HuH-7 (cell line): ENCODE measurements around the gene BACH2.
A peak's percentile ranks its signal among the peaks of the same experiment; 100 is the strongest.
"Not testable (repeated sequence)": the region's sequence is repeated elsewhere in the genome, so short reads cannot be mapped to it uniquely, and the experiment has no call there.

ENCODE experiments used
- DNase-seq: peaks from one replicate; pipeline ENCODE4 v3.0.0; 2011; ENCODE audit warnings: low spot score

The BACH2 gene

GRCh38 chr6:90183587-90184333, 112.9 kb downstream of the BACH2 start:
- DNase-seq = peak; percentile 30

DNA sequence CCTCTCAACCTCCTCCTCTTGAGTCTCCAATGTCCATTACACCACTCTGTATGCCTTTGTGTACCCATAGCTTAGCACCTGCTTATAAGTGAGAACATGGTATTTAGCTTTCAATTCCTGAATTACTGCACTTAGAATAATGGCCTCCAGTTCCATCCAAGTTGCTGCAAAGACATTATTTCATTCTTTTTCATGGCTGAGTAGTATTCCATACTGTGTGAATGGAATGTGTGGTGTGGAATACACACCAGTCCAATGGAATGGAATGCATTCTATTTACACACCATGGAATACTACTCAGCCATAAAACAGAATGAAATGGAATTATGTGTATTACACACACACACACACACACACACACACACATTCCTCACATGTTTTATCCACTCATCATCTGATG, 116.1 kb downstream of the BACH2 start:
- no peak for DNase-seq

GRCh38 chr6:90179190-90180169, 117.2 kb downstream of the BACH2 start:
- no peak for DNase-seq

GRCh38 chr6:90178384-90178855, 118.2 kb downstream of the BACH2 start:
- DNase-seq = no peak

- DNase-seq = no peak
Observed at GRCh38 chr6:90177544-90178383, 118.9 kb downstream of the BACH2 start.

DNA sequence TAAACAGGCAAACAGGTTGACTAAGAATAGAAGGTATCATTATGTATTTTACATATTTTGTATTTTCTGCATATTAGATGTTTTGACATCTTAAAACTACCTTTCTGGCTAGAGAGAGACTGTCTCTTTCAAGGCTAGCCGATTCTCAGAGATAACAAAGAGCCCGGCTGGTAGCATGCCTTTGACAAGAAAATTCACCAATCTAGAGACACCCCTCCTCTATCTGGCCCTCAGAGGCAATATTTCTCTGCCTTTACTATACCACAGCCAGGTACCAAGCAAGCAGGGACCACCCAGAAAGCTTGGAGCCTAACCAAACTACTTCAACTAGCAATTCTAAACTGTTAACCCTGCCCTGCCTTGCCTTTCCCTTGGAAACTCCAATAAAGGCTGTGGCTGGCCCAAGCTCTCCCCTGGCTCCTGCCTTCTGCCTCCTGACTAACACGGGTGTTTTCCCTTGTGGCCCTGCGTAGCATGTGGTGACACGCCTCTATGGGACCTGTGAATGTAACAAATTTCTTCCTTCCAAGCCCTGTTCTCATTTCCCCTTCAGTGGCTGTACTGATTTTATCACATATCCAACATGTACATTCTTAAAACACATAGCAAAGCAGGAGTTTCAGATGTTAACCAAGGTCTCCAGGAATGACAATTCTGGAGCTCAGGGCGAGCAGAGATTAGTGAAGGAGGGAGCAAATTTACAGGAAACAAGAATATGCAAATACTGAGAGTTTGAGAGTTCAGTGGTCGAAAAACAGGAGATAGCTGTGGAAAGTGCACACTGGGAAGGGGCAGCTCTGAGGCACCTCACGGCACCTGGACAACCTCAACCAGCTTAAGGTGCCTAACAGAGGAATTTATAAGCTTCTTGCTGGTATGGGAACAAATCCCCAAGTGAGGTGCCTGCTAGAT, 120.8 kb downstream of the BACH2 start:
- no peak for DNase-seq

- DNase-seq = no peak
Observed at GRCh38 chr6:90173262-90173925, 123.2 kb downstream of the BACH2 start.

- DNase-seq = no peak
Observed at GRCh38 chr6:90170601-90171000, 126.0 kb downstream of the BACH2 start.

- DNase-seq = no peak
Observed at GRCh38 chr6:90169374-90169773, 127.3 kb downstream of the BACH2 start.

GRCh38 chr6:90168693-90169131, 127.9 kb downstream of the BACH2 start:
- no peak for DNase-seq

GRCh38 chr6:90167514-90168379, 128.9 kb downstream of the BACH2 start:
- no peak for DNase-seq

DNA sequence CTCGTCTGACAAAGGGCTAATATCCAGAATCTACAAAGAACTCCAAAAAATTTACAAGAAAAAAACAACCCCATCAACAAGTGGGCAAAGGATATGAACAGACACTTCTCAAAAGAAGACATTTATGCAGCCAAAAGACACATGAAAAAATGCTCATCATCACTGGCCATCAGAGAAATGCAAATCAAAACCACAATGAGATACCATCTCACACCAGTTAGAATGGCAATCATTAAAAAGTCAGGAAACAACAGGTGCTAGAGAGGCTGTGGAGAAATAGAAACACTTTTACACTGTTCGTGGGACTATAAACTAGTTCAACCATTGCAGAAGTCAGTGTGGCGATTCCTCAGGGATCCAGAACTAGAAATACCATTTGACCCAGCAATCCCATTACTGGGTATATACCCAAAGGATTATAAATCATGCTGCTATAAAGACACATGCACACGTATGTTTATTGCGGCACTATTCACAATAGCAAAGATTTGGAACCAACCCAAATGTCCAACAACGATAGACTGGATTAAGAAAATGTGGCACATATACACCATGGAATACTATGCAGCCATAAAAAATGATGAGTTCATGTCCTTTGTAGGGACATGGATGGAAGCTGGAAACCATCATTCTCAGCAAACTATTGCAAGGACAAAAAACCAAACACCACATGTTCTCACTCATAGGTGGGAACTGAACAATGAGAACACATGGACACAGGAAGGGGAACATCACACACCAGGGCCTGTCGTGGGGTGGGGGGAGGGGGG, 130.3 kb downstream of the BACH2 start:
- DNase-seq = not testable (repeated sequence)

DNA sequence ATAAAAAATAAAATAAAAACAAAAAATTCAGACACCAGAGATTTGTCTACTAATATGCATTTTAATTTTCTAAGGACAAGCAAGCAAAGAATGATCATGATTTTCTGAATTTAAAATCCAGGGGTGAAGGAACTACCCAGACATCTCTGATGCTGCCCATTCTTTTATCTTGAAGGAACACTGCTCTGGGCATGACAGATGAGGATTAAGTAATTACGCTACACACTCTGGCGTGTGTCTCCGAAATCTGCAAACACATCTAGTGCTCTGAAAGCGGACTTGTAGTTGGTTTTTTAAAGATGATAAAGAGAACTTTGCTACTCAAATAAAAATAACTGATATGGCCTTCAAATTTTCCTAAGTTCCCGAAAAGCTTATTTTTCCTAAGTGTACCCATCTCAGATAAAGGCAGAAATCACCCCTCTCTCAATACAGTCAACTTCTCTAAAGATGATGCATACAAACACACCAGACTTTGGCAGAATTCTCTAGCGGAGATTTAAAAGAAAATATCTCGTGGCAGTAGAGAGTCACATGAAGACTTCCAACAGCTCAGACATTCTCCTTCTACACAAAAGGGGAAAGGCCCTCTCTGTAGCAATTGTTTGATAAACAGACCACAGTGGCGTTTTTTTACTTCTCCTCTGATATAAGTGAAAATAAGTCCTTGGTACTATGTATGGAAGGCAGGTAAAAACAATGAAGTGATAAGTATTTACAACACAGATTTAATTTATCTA, 133.8 kb downstream of the BACH2 start:
- DNase-seq = no peak

DNA sequence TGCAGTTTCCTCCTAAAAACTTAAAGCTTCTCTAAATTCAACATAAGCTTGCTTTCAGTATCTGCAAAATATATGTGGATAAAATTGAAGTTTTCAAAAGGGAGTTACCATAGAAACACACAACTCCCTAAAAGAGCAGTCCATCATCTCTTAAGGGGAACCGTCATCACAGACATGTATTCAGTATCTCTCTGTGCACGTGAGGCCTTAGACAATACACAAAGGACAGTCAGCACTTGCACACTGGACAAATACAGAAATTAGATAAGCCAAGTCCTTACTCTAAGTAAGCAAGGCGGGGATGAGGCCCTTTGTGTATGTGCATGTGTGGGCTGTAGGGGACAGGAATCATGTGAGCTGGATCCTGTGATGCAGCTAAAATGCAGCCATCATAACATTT, 136.6 kb downstream of the BACH2 start:
- no peak for DNase-seq

GRCh38 chr6:90159452-90159851, 137.2 kb downstream of the BACH2 start:
- DNase-seq = no peak

GRCh38 chr6:90158936-90159335, 137.7 kb downstream of the BACH2 start:
- DNase-seq = no peak

DNA sequence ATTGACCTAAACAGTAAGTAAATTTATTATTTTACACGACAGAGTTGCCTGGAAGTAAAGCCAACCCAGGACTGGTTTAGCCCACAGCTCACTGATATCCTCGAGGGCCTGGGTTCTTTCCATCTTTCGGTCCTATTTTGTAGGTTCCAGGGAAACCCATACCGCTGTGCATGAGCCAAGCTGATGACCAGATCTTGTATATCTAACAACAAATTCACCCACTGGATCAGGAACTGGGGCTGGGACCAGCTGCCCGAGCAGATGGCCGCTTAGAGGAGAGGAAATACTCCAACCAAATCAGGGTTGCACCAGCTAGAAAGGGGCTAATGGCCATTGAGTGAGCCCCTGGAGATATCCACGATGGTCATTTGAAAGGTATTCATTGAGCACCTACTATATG, 139.2 kb downstream of the BACH2 start:
- no peak for DNase-seq

DNA sequence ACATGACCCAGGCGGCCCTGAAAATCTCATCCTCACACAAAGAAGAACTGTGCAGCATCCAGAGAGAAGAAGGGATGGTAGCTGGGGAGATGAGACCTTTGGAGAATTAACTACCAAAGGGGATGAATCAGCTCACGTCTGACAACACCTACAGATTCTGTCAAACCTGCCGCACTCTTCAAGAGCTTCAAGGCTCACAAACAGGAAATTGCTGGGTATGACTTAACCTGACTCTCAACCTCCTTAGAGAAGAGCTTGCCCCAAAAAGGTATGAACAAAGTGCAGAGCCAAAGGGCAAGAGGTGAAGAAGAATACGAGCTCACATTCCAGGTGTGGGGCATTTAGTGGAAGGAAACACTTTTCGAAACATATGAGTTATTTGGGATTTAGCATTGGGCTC, 139.8 kb downstream of the BACH2 start:
- DNase-seq = no peak
